Stimulated activated effector memory CD8-positive, alpha-beta T cell treated with anti-CD3 and anti-CD28 coated beads, Interleukin-12 subunit alpha, Interleukin-12 subunit beta, amount 100 ng/mL, for 72 hours (primary cell): ENCODE data around the gene VKORC1.

Experiments
- ATAC-seq: fragments of 150-1000 bp; cut with Tn5 transposase; 2 replicates; pipeline ENCODE4 v1.10.0; 2021
- DNase-seq, 2 donors: peaks; one replicate each; pipeline ENCODE4 v3.0.0; 2021 to 2022; ENCODE audit warnings: low spot score in 2 of 2
- H3K27ac Mint-ChIP-seq: one replicate; pipeline ENCODE4 v1.8.0; 2022; ENCODE audit warnings: mild to moderate bottlenecking, mixed read lengths
- H3K36me3 Mint-ChIP-seq: one replicate; pipeline ENCODE4 v1.8.0; 2022; ENCODE audit warnings: mild to moderate bottlenecking, mixed read lengths
- H3K4me1 Mint-ChIP-seq: one replicate; pipeline ENCODE4 v1.8.0; 2022; ENCODE audit warnings: mixed read lengths
- H3K4me3 Mint-ChIP-seq: one replicate; pipeline ENCODE4 v1.8.0; 2022; ENCODE audit warnings: mild to moderate bottlenecking, mixed read lengths
- H3K9me3 Mint-ChIP-seq: one replicate; pipeline ENCODE4 v1.8.0; 2022; ENCODE audit warnings: mixed read lengths

VKORC1 gene

GRCh38 chr16:31099860-31100638 lies 5.5 kb upstream of the VKORC1 start:
- peaks cover 10% of the 10 kb centered on the region for H3K4me1 Mint-ChIP-seq
- no peak for ATAC-seq
- H3K4me3 Mint-ChIP-seq = no peak overlapping the region
- no peaks in the 10 kb centered on the region for H3K9me3 Mint-ChIP-seq
- DNase-seq = no peak
- no peak overlapping the region for H3K27ac Mint-ChIP-seq
- no peaks in the 10 kb centered on the region for H3K36me3 Mint-ChIP-seq

- no peak for ATAC-seq
- peaks cover 38% of the 10 kb centered on the region for H3K36me3 Mint-ChIP-seq
- H3K9me3 Mint-ChIP-seq = no peaks in the 10 kb centered on the region
- H3K27ac Mint-ChIP-seq = peak overlapping the region; percentile 93
- H3K4me3 Mint-ChIP-seq = peak overlapping the region; percentile 100
- peaks cover 31% of the 10 kb centered on the region for H3K4me1 Mint-ChIP-seq
- DNase-seq = no peak
These were observed 541 bp downstream of the VKORC1 start for GRCh38 chr16:31094088-31094423.

GRCh38 chr16:31093132-31093703 lies 1.4 kb downstream of the VKORC1 start:
- H3K4me3 Mint-ChIP-seq = peak overlapping the region; percentile 100
- no peaks in the 10 kb centered on the region for H3K9me3 Mint-ChIP-seq
- peaks cover 31% of the 10 kb centered on the region for H3K4me1 Mint-ChIP-seq
- DNase-seq (no peak), ATAC-seq (no peak)
- H3K36me3 Mint-ChIP-seq = peaks cover 45% of the 10 kb centered on the region
- H3K27ac Mint-ChIP-seq = no peak overlapping the region

- no peaks in the 10 kb centered on the region for H3K9me3 Mint-ChIP-seq
- peak overlapping the region; percentile 100 for H3K4me3 Mint-ChIP-seq
- peaks cover 31% of the 10 kb centered on the region for H3K4me1 Mint-ChIP-seq
- peaks cover 45% of the 10 kb centered on the region for H3K36me3 Mint-ChIP-seq
- ATAC-seq (no peak), DNase-seq (no peak)
- no peak overlapping the region for H3K27ac Mint-ChIP-seq
These were observed 2.3 kb downstream of the VKORC1 start for GRCh38 chr16:31092330-31092729.

GRCh38 chr16:31090540-31090939 lies 4.1 kb downstream of the VKORC1 start:
- no peak for DNase-seq
- peak overlapping the region; percentile 39 for H3K27ac Mint-ChIP-seq
- H3K36me3 Mint-ChIP-seq = peaks cover 50% of the 10 kb centered on the region

DNA sequence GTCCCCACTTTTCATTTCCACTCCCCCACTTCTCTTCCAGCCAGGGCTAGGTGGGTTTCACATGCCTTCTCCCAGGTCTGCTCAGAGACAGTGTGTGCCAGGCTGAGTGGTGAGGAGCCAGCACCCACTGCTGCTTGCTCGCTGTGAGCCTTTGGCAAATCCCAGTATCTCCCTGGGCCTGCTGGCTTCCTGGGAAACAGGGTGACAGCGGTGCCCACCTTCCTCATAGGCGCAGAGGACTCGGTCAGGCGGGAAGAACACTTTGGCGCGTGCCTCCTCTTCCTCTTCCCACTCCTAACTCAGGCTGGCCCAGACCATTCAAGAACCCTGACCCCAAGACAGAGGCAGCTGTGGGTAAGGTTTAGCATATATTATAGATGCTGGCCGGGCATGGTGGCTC lies 5.4 kb downstream of the VKORC1 start:
- Mint-ChIP-seq H3K9me3 (no peaks in the 10 kb centered on the region), H3K27ac (no peak overlapping the region), H3K4me1 (peaks cover 31% of the 10 kb centered on the region), H3K36me3 (peaks cover 55% of the 10 kb centered on the region), H3K4me3 (no peak overlapping the region)
- ATAC-seq (no peak), DNase-seq (no peak)

More at GRCh38 chr16:31090540-31090939, 4.1 kb downstream of the VKORC1 start:
- H3K4me3 Mint-ChIP-seq = no peak overlapping the region
- peaks cover 34% of the 10 kb centered on the region for H3K4me1 Mint-ChIP-seq
- no peaks in the 10 kb centered on the region for H3K9me3 Mint-ChIP-seq
- no peak for ATAC-seq

DNA sequence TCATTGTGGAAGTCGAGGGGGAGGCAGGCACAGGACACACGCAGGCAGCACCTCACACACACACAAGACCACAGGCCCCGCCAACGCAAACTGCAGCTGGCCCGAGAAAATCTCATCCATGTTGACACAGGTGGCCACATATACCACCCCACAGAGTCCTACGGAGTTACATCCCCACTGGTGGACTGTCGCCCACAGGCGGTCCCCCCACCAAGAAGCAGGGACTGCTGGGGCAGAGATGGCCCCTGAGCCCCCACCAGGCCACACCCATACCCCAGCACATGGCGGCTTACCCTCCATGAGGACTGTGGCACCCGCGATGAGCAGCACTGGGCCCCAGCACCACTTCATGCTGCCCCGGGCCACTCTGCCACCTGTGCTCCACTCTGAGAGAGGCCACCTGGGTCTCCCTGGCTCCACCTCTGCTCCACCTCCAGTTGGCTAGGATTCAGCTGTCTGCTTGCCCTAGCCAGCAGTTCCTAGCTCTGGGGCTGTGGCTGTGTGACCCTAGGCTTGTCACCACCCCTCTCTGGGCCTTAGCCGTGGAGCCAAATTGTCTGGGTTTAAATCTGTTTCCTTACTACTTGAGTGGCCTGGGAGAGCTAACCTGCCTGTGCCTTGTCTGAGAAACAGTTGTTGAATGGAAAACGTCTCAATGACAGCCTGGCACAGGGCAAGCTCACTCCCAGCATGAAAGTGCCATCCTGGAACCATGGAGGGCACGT lies 6.0 kb downstream of the VKORC1 start, which contains the start of gene PRSS53:
Gene PRSS53 (minus strand): TSS at position 485 of the 725 bp plus-strand sequence. CDS start 134 bp downstream, at position 351.
- Mint-ChIP-seq H3K4me1 (peaks cover 25% of the 10 kb centered on the region), H3K4me3 (no peak within 1 kb of the TSS), H3K27ac (peak within 1 kb of the TSS; percentile 82), H3K9me3 (no peaks in the 10 kb centered on the region), H3K36me3 (peaks cover 60% of the 10 kb centered on the region)
- no peak for DNase-seq
- no peak for ATAC-seq

DNA sequence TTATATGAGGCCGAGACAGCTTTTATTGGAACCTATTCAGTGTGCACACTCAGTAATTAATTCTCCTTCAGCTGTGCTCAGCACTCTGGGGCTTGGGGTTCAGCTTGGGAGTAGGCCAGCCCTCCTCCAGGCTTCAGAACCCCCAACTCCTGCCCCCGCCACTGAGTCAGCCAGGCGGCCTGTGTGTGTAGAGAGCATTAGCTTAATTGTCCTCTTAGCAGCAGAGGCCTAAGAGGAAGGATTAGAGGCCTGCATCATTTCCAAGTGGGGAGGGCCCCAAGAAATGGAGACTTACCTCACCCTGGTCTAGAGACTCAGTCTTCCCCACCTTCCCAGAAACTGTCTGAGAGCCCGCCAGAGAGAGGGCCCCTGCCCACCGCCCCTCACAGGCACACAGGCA lies 6.6 kb downstream of the VKORC1 start:
- Mint-ChIP-seq H3K9me3 (no peaks in the 10 kb centered on the region), H3K4me3 (no peak overlapping the region), H3K36me3 (peaks cover 66% of the 10 kb centered on the region), H3K27ac (no peak overlapping the region), H3K4me1 (peaks cover 25% of the 10 kb centered on the region)
- ATAC-seq = no peak
- no peak for DNase-seq

- peaks cover 21% of the 10 kb centered on the region for H3K4me1 Mint-ChIP-seq
- H3K27ac Mint-ChIP-seq = peak overlapping the region; percentile 82
- ATAC-seq (no peak), DNase-seq (no peak)
- no peak overlapping the region for H3K4me3 Mint-ChIP-seq
- peaks cover 66% of the 10 kb centered on the region for H3K36me3 Mint-ChIP-seq
- no peaks in the 10 kb centered on the region for H3K9me3 Mint-ChIP-seq
These were observed 7.1 kb downstream of the VKORC1 start for GRCh38 chr16:31087481-31087880.

DNA sequence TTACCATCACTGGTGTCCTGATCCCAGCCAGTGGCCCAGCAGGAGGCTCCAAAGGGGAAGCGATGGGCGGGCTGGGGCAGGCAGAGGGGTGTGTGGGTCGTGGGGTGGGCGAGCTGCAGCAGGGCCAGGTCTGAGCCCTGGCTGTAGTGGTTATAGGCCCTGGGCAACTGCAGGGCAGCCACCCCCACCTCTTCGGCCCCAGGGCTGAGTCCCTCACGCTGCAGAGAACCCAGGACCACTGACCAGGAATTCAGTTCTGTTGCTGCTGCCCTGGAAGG lies 8.0 kb downstream of the VKORC1 start:
- peaks cover 29% of the 10 kb centered on the region for H3K4me1 Mint-ChIP-seq
- DNase-seq (no peak), ATAC-seq (no peak)
- peak overlapping the region; percentile 82 for H3K27ac Mint-ChIP-seq
- H3K9me3 Mint-ChIP-seq = no peaks in the 10 kb centered on the region
- H3K36me3 Mint-ChIP-seq = peaks cover 66% of the 10 kb centered on the region
- H3K4me3 Mint-ChIP-seq = no peak overlapping the region

- Mint-ChIP-seq H3K36me3 (peaks cover 66% of the 10 kb centered on the region), H3K9me3 (no peaks in the 10 kb centered on the region), H3K27ac (peak overlapping the region; percentile 82), H3K4me1 (peaks cover 35% of the 10 kb centered on the region), H3K4me3 (no peak overlapping the region)
- DNase-seq = no peak
- no peak for ATAC-seq
These were observed 8.5 kb downstream of the VKORC1 start for GRCh38 chr16:31085873-31086628.

DNA sequence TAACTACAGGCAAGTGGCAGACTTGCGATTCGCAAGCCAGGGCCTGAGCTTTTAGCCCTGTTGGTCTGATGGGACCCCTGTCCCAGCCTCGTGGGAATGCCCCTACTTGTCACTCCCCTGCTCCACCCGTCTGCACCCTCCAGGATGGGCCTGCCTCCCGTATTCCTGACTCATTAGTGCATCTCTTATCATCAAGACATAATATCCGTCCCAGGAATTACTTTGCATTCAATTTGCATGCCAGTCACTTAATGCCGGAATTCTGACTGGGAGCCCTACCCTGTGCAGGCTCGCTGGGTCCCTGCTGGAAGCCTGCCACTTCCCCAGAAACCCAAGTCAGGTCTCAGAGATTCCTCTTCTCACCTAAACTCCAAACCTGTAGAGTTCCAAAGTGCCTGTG lies 9.2 kb downstream of the VKORC1 start:
- peaks cover 35% of the 10 kb centered on the region for H3K4me1 Mint-ChIP-seq
- ATAC-seq (no peak), DNase-seq (no peak)
- H3K9me3 Mint-ChIP-seq = no peaks in the 10 kb centered on the region
- peak overlapping the region; percentile 82 for H3K27ac Mint-ChIP-seq
- no peak overlapping the region for H3K4me3 Mint-ChIP-seq
- peaks cover 66% of the 10 kb centered on the region for H3K36me3 Mint-ChIP-seq

- Mint-ChIP-seq H3K27ac (peak overlapping the region; percentile 82), H3K9me3 (no peaks in the 10 kb centered on the region)
- no peak for DNase-seq
These were observed 9.9 kb downstream of the VKORC1 start for GRCh38 chr16:31084584-31085302.

DNA sequence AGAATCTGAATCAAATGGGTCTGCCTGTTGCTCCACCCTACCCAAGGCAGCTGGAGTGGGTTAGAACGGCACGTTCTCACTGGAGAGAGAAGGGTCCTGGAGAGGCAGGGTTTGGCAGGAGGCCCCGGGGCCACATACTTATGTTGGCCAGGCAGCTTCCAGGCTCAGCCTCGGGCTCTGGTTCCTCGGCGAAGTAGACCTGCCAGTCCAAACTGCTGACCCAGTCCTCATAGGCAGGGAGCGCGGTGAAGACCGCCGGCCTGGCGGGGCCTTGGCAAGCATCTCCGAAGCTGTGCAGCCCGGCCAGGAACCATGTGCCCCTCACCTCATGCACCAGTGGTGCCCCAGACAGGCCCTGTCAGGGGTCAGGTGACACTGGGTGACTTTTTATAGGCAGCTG lies 10.6 kb downstream of the VKORC1 start:
- peaks cover 66% of the 10 kb centered on the region for H3K36me3 Mint-ChIP-seq
- H3K4me3 Mint-ChIP-seq = no peak overlapping the region
- no peaks in the 10 kb centered on the region for H3K9me3 Mint-ChIP-seq
- no peak for ATAC-seq
- H3K27ac Mint-ChIP-seq = no peak overlapping the region
- peaks cover 46% of the 10 kb centered on the region for H3K4me1 Mint-ChIP-seq
- no peak for DNase-seq

More at GRCh38 chr16:31084584-31085302, 9.9 kb downstream of the VKORC1 start:
- Mint-ChIP-seq H3K4me3 (no peak overlapping the region), H3K4me1 (peaks cover 38% of the 10 kb centered on the region), H3K36me3 (peaks cover 66% of the 10 kb centered on the region)
- no peak for ATAC-seq

DNA sequence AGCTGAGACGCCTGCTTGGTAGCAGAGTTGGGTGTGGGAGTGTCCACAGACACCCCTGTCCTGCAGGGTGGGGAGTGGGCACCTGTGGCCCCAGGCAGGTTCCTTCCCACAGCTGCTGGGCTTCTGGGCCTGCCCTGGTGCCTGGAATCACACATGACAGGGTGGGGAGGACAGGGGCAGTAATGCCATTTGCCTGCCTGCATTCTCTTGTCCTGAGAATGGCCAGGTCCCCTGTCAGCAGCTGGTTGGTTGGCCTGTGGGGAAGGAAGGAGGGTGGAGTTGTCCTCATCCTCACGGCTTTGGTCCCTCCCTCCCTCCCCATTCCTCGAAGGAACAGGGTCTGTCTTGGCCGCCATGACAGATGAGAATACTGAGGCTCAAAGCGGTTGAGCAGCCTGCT lies 11.0 kb downstream of the VKORC1 start:
- no peak overlapping the region for H3K27ac Mint-ChIP-seq
- H3K4me3 Mint-ChIP-seq = no peak overlapping the region
- ATAC-seq (no peak), DNase-seq (no peak)
- H3K4me1 Mint-ChIP-seq = peaks cover 49% of the 10 kb centered on the region
- no peaks in the 10 kb centered on the region for H3K9me3 Mint-ChIP-seq
- peaks cover 66% of the 10 kb centered on the region for H3K36me3 Mint-ChIP-seq
